AG10803 (cell line): ENCODE data around the gene PADI1.

Experiments used
- DNase-seq: peaks from one replicate; pipeline ENCODE4 v3.0.0; 2010; ENCODE audit warnings: low read depth
- H3K4me3 ChIP-seq: 2 replicates; pipeline ENCODE4 v1.5.1; 2011; ENCODE audit warnings: mild to moderate bottlenecking, low read length, control low read depth
- CTCF ChIP-seq: conservative IDR thresholded peaks from 2 replicates; pipeline ENCODE4 v1.5.1; 2011; ENCODE audit warnings: mild to moderate bottlenecking, low read length, control low read depth, inconsistent platforms

The PADI1 gene

GRCh38 chr1:17197696-17198095 is 7.2 kb upstream of the PADI1 start:
- TF ChIP-seq CTCF, result no peak
- no peak for DNase-seq
- H3K4me3 ChIP-seq, result no peak overlapping the region

GRCh38 chr1:17198476-17199258 is 6.3 kb upstream of the PADI1 start:
- no peak overlapping the region for H3K4me3 ChIP-seq
- no peak for DNase-seq
- TF ChIP-seq CTCF, result no peak

GRCh38 chr1:17199267-17200044 is 5.5 kb upstream of the PADI1 start:
- no peak for TF ChIP-seq CTCF
- no peak overlapping the region for H3K4me3 ChIP-seq
- no peak for DNase-seq

GRCh38 chr1:17200246-17200645 is 4.7 kb upstream of the PADI1 start:
- DNase-seq, result no peak
- TF ChIP-seq CTCF, result no peak
- no peak overlapping the region for H3K4me3 ChIP-seq

- TF ChIP-seq CTCF, result no peak
- H3K4me3 ChIP-seq, result no peak overlapping the region
- DNase-seq, result no peak
Observed at GRCh38 chr1:17200756-17201155, 4.2 kb upstream of the PADI1 start.

GRCh38 chr1:17201201-17202021 is 3.5 kb upstream of the PADI1 start:
- no peak for TF ChIP-seq CTCF
- H3K4me3 ChIP-seq, result no peak overlapping the region
- DNase-seq, result no peak
